Fibroblast of pulmonary artery (primary cell): Measurements from ENCODE around the gene MMRN2.
"Not testable (repeated sequence)": the region's sequence is repeated elsewhere in the genome, so short reads cannot be mapped to it uniquely, and the experiment has no call there.

ENCODE experiments used
- DNase-seq: peaks from one replicate; pipeline ENCODE4 v3.0.0-alpha.2; 2010; ENCODE audit warnings: low read depth
- H3K4me3 ChIP-seq: replicated peaks from 2 replicates; pipeline ENCODE4 v1.5.1; 2011; ENCODE audit warnings: low read depth, mild to moderate bottlenecking, control low read depth, low read length, moderate library complexity
- CTCF ChIP-seq: IDR thresholded peaks from 2 replicates; pipeline ENCODE4 v1.5.1; 2011; ENCODE audit warnings: mild to moderate bottlenecking, control low read depth, low read length, inconsistent platforms; ENCODE audit errors: missing control alignments

MMRN2 gene

GRCh38 chr10:86936661-86937501 is 20.5 kb downstream of the MMRN2 start:
- TF ChIP-seq CTCF = no peak
- DNase-seq = no peak
- H3K4me3 ChIP-seq = no peak overlapping the region

GRCh38 chr10:86934162-86934711 is 23.2 kb downstream of the MMRN2 start:
- not testable (repeated sequence) for DNase-seq, H3K4me3 ChIP-seq

GRCh38 chr10:86932674-86933073 is 24.7 kb downstream of the MMRN2 start:
- no peak for DNase-seq
- no peak for TF ChIP-seq CTCF
- H3K4me3 ChIP-seq = no peak overlapping the region

GRCh38 chr10:86931872-86932271 is 25.5 kb downstream of the MMRN2 start:
- no peak overlapping the region for H3K4me3 ChIP-seq
- TF ChIP-seq CTCF = no peak
- DNase-seq = peak; percentile 73

GRCh38 chr10:86929468-86930380 is 27.7 kb downstream of the MMRN2 start:
- H3K4me3 ChIP-seq = no peak overlapping the region
- TF ChIP-seq CTCF = no peak
- no peak for DNase-seq

GRCh38 chr10:86922553-86922961 is 34.9 kb downstream of the MMRN2 start:
- no peak overlapping the region for H3K4me3 ChIP-seq
- no peak for DNase-seq
- no peak for TF ChIP-seq CTCF

- no peak for TF ChIP-seq CTCF
- peak; percentile 24 for DNase-seq
- H3K4me3 ChIP-seq = no peak overlapping the region
Observed at GRCh38 chr10:86918022-86918471, 39.4 kb downstream of the MMRN2 start.
